ENCODE results near the gene PGAP3.

PGAP3 gene

DNA sequence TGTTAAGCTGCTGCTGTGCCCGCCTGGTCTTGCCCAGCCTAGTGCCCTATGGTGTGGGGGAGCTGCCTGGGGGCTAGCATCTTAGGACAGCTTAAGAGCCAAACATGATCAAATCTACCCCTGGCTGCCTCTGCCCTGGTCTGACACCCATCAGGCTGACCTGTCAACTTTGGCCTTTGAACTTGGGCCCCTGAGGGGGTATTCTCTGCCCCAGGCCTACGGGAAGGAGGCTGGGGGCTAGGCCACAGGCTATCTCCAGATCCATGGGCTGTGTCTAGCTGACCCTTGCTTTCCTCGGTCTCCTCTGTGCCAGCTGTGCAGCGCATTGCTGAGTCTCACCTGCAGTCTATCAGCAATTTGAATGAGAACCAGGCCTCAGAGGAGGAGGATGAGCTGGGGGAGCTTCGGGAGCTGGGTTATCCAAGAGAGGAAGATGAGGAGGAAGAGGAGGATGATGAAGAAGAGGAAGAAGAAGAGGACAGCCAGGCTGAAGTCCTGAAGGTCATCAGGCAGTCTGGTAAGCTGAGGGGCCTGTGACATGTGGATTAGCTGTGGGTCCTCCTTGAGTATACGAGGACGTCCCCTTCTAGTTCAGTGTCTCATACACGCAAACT is 54.2 kb downstream of the PGAP3 start:
- no peak for DNase-seq

GRCh38 chr17:39632153-39632941 is 55.5 kb downstream of the PGAP3 start:
- no peak for DNase-seq

DNA sequence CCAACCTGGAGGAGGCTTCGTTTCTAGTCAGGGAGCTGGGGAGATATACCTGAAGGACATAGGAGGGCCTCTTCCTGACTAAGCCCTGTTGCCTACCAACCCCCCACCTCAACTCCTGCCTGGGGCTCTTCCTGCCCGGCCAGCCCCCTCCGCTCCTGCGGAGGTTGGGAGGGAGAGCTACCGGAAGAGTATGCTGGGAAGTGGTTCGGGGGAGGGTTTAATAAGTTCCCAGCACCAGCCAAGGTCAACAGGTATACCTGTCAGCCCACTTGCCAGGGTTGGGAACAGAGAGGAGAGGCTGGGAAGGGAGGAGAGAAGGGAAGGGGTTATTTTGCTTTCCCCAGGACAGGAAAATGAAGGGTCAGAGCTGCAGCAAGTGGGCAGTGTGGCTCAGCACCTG is 56.5 kb downstream of the PGAP3 start:
- no peak for DNase-seq

- DNase-seq = no peak
Observed at GRCh38 chr17:39629898-39630297, 58.0 kb downstream of the PGAP3 start.

DNA sequence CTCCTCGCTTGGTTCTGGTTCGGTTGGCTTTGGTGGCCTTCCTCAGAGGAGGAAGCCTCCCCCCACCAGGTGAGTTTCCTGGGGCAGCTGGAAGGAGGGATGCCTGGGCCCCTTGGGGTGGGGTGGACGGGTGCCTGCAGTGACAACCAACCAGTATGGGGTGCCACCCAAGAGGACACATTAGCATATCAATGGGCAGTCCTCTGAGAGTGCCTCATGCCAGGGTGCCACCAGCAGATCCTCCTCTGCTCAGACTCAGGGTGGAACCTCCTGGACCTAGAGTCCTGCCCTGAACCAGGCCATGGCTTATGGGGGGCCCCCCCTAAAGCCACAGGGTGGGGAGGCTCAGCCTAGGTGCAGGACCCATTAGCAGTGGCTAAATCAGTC is 58.4 kb downstream of the PGAP3 start:
- no peak for DNase-seq

GRCh38 chr17:39628655-39629493 is 59.0 kb downstream of the PGAP3 start:
- DNase-seq = no peak

- no peak for DNase-seq
Observed at GRCh38 chr17:39627712-39628516, 59.9 kb downstream of the PGAP3 start.

- no peak for DNase-seq
Observed at GRCh38 chr17:39627047-39627711, 60.7 kb downstream of the PGAP3 start.

DNA sequence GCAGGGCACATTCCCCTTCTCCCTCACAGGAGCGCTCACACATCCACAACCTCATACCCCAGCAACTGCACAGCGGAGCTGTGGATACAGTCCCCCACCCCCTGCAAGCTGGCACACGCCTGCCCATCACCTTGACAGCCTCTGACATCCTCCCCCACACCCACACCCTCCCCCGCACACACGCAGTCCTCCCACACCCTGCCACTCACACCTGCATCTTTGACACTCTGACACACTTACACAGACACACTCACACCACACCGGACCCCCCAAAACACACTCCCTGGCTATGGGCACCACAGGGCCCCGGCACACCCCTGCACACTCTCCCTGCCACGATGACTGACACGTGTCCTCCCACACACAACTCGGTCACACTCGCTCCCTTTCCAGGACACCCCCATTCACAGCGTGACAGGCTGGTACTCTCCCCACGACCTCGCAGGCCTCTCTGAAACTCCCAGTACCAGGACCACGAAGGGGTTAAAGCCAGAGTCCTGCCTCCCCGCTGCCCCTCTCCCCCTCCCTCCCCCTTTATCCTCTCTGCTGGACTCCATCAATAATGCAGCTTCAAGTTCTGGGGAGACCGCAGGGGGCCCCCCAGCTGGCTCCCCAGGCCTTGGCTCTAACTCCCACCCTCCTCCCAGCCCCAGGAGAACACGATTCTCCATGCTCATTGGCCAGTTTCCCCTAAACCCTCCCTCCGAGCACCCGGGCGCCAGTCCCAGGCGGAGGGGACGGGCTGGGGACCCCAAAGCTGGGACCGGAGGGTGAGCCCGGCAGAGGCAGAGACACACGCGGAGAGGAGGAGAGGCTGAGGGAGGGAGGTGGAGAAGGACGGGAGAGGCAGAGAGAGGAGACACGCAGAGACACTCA is 61.4 kb downstream of the PGAP3 start, which contains the start of gene PPP1R1B:
TSS of gene PPP1R1B (plus strand) at position 782 of the 876 bp plus-strand sequence. CDS start 441 bp downstream, outside the sequence.
- DNase-seq = no peak

DNA sequence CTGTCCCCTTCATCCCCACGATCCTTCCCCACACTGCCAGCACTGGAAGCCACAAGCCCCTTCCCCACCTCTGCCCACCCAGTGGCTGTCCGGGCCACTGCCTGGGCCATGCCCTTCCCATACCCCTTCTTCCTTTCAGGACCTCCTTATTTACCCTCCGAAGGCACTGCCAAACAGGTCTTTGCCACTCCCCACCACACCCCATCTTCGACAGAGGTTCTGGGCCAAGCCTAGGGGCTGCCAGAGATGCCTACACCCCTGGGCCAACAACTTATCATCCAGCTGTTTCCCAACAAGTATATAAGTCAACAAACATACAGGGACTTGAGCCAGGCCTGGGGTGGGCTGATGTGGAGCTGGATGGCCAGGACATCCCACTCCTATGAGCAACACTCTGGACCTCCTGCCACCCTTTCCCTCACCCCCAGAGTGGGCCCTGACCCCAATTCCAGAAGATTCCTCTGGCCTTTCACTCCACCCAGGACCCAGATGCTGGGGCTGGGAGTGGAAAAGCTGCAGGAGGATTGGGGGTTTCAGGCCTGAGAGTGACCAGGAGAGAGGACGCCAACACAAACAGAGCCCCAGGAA is 62.6 kb downstream of the PGAP3 start:
- no peak for DNase-seq

GRCh38 chr17:39624313-39624712 is 63.5 kb downstream of the PGAP3 start:
- DNase-seq = no peak

DNA sequence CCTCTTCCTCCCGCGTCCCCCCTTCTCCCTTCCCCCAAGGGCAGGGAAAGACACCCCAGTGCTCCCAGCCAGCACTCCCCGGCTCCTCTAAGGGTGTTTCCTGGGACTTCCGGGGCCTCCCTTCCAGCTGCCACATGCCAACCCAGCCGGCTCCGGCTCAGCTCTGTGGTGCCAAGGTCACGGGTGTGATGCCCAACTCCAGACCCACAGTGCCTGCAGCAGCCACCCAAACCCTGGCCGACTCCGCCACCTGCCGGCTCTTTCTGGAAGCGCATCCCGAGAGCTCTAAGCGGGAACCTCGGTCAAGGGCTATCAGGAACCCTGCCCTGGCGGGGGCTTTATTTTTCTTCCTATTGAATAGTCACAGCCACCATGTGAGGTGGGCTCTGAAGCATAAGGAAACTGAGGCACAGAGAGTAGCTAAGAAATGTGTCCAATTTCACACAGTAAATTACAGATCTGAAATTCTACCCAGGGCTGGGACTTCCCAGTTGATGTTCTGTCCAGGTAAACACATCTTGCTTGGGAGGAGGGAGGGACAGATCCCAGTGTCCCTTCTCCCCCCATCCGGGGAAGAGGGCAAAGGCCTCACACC is 64.4 kb downstream of the PGAP3 start:
- DNase-seq = peak; percentile 97

GRCh38 chr17:39622380-39623006 is 65.4 kb downstream of the PGAP3 start:
- DNase-seq = peak; percentile 65

DNA sequence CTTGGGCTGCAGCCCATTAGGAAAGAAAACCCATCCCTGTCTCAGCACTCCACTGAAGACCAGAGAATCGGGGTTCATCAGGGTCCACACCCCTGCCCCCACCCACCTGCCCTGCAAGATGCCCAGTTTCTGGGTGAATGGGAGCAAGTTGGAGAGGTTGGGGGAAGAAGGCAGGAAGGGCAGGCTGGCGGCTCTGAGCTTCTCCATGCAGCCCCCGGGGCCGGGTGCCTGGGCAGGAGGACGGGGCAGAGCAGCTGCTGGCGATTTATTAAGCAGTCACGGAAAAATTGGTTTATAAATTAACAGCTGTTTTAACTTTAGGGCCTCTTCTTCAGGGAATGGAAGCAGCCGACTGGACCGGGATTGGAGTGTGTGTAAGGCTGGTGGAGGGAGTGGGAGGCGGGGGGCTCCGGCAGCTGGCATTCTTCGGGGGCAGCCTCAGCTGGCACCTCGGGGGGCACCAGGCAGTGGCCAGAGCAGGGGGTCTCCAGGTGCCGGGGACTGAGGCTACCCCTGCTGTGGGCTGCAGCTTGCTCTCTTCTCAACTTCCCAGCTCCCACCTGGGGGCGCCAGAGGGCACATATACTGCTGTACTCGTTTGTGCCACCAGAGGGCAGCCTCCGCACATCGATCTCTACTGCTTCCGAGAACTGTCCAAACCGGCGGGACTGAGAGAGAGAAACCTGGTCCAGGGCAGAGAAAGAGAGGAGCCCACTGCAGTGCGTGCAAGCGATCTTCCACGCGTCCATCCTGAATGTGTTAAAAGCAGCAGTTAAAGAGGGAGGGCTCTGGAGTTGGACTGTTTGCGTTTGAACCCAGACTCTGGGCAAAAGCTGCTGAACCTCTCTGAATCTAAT is 66.1 kb downstream of the PGAP3 start:
- DNase-seq = peak; percentile 95
